Measurements from ENCODE around the gene WDR72. TPM values are rescaled to one million over a fixed set of nuclear protein-coding genes. Genes with fewer than 3 reads are reported as not detected.

Gene WDR72
- total and polyA plus RNA-seq, 4 donors = 0.10 to 0.97 (median 0.45) TPM

GRCh38 chr15:53530761-53531160 is 228.7 kb downstream of the WDR72 start:
- TF ChIP-seq CTCF (IDR thresholded peaks at IDR 0.05; ENCODE audit: control extremely low read depth, extremely low read depth) = no peak
- H3K36me3 ChIP-seq (ENCODE audit: control insufficient read depth in 4 of 4, insufficient read depth in 4 of 4, low read length in 4 of 4) = no peaks in the 10 kb centered on the region
- DNase-seq = peak; percentile 53 to 83 (median 70)
- H3K4me1 ChIP-seq (ENCODE audit: control insufficient read depth in 5 of 5, insufficient read depth in 5 of 5, low read length in 5 of 5) = peaks cover 0 to 10% (median 0%) of the 10 kb centered on the region in 5 donors
- no peak for ATAC-seq (ENCODE audit: insufficient read depth, low FRiP score)
- no peaks in the 10 kb centered on the region for H3K27me3 ChIP-seq (ENCODE audit: control insufficient read depth in 3 of 3, insufficient read depth in 3 of 3, low read length in 2 of 3)
- no peak overlapping the region for H3K9ac ChIP-seq (ENCODE audit: insufficient read depth in 1 of 2, low read length in 2 of 2)
- H3K27ac ChIP-seq (ENCODE audit: low read depth in 1 of 2, low read length in 1 of 2) = no peak overlapping the region
- H3K4me3 ChIP-seq = no peak overlapping the region
- WGBS, 2 donors = 57 to 79% methylated on average over 3 of the region's 3 CpGs
- no peaks in the 10 kb centered on the region for H3K9me3 ChIP-seq (ENCODE audit: control insufficient read depth in 4 of 4, insufficient read depth in 3 of 4, low read length in 3 of 4)

- H3K27ac ChIP-seq (ENCODE audit: low read depth in 1 of 2, low read length in 1 of 2) = no peak overlapping the region
- H3K4me3 ChIP-seq = no peak overlapping the region
- no peaks in the 10 kb centered on the region for H3K27me3 ChIP-seq (ENCODE audit: control insufficient read depth in 3 of 3, insufficient read depth in 3 of 3, low read length in 2 of 3)
- H3K4me1 ChIP-seq (ENCODE audit: control insufficient read depth in 5 of 5, insufficient read depth in 5 of 5, low read length in 5 of 5) = peaks cover 0 to 15% (median 0%) of the 10 kb centered on the region in 5 donors
- ATAC-seq (ENCODE audit: insufficient read depth, low FRiP score) = no peak
- H3K36me3 ChIP-seq (ENCODE audit: control insufficient read depth in 4 of 4, insufficient read depth in 4 of 4, low read length in 4 of 4) = no peaks in the 10 kb centered on the region
- no peaks in the 10 kb centered on the region for H3K9me3 ChIP-seq (ENCODE audit: control insufficient read depth in 4 of 4, insufficient read depth in 3 of 4, low read length in 3 of 4)
- H3K9ac ChIP-seq (ENCODE audit: insufficient read depth in 1 of 2, low read length in 2 of 2) = no peak overlapping the region
- TF ChIP-seq CTCF (IDR thresholded peaks at IDR 0.05; ENCODE audit: control extremely low read depth, extremely low read depth) = no peak
- no peak for DNase-seq
Observed at GRCh38 chr15:53527996-53528395, 231.5 kb downstream of the WDR72 start.

GRCh38 chr15:53525894-53526293 is 233.6 kb downstream of the WDR72 start:
- Histone ChIP-seq H3K27ac (ENCODE audit: low read depth in 1 of 2, low read length in 1 of 2) (no peak overlapping the region), H3K27me3 (ENCODE audit: control insufficient read depth in 3 of 3, insufficient read depth in 3 of 3, low read length in 2 of 3) (no peaks in the 10 kb centered on the region), H3K36me3 (ENCODE audit: control insufficient read depth in 4 of 4, insufficient read depth in 4 of 4, low read length in 4 of 4) (no peaks in the 10 kb centered on the region), H3K4me3 (no peak overlapping the region), H3K9ac (ENCODE audit: insufficient read depth in 1 of 2, low read length in 2 of 2) (no peak overlapping the region), H3K4me1 (ENCODE audit: control insufficient read depth in 5 of 5, insufficient read depth in 5 of 5, low read length in 5 of 5) (peaks cover 0 to 24% (median 0%) of the 10 kb centered on the region in 5 donors), H3K9me3 (ENCODE audit: control insufficient read depth in 4 of 4, insufficient read depth in 3 of 4, low read length in 3 of 4) (no peaks in the 10 kb centered on the region)
- DNase-seq = no peak
- WGBS, 2 donors = 0 to 39% methylated on average over 1 of the region's 1 CpG
- ATAC-seq (ENCODE audit: insufficient read depth, low FRiP score) = no peak
- TF ChIP-seq CTCF (IDR thresholded peaks at IDR 0.05; ENCODE audit: control extremely low read depth, extremely low read depth) = no peak

- no peaks in the 10 kb centered on the region for H3K9me3 ChIP-seq (ENCODE audit: control insufficient read depth in 4 of 4, insufficient read depth in 3 of 4, low read length in 3 of 4)
- no peaks in the 10 kb centered on the region for H3K36me3 ChIP-seq (ENCODE audit: control insufficient read depth in 4 of 4, insufficient read depth in 4 of 4, low read length in 4 of 4)
- peak in 2 of 3 donors; percentile 40 to 43 for DNase-seq
- peaks cover 0 to 20% (median 0%) of the 10 kb centered on the region in 5 donors for H3K4me1 ChIP-seq (ENCODE audit: control insufficient read depth in 5 of 5, insufficient read depth in 5 of 5, low read length in 5 of 5)
- H3K27ac ChIP-seq (ENCODE audit: low read depth in 1 of 2, low read length in 1 of 2) = no peak overlapping the region
- H3K27me3 ChIP-seq (ENCODE audit: control insufficient read depth in 3 of 3, insufficient read depth in 3 of 3, low read length in 2 of 3) = no peaks in the 10 kb centered on the region
- no peak overlapping the region for H3K9ac ChIP-seq (ENCODE audit: insufficient read depth in 1 of 2, low read length in 2 of 2)
- 54 to 67% methylated on average over 3 of the region's 3 CpGs for WGBS, 2 donors
- H3K4me3 ChIP-seq = no peak overlapping the region
- ATAC-seq (ENCODE audit: insufficient read depth, low FRiP score) = no peak
- TF ChIP-seq CTCF (IDR thresholded peaks at IDR 0.05; ENCODE audit: control extremely low read depth, extremely low read depth) = no peak
Observed at GRCh38 chr15:53522991-53523390, 236.5 kb downstream of the WDR72 start.

Measured in lung (tissue), 12 donors.